SK-N-SH treated with all-trans-retinoic acid at 6 μM for 48 hours (cell line): ENCODE measurements around the gene TMX3.

ENCODE experiments used
- ESRRG ChIP-seq: fragments of 250-450 bp; sonication (Bioruptor Pico); IDR thresholded peaks from 2 replicates; pipeline ENCODE4 v1.6.1; 2021; ENCODE audit warnings: mild to moderate bottlenecking
- GLIS3 ChIP-seq: fragments of 250-450 bp; sonication (Bioruptor Pico); IDR thresholded peaks from 2 replicates; pipeline ENCODE4 v1.5.0; 2020; ENCODE audit warnings: mild to moderate bottlenecking, moderate library complexity
- SNAI2 ChIP-seq: fragments of 250-450 bp; sonication (Bioruptor Pico); IDR thresholded peaks from 2 replicates; pipeline ENCODE4 v1.5.0; 2020; ENCODE audit warnings: mild to moderate bottlenecking, moderate library complexity
- TOX ChIP-seq: fragments of 250-450 bp; sonication (Bioruptor Pico); IDR thresholded peaks from 2 replicates; pipeline ENCODE4 v1.8.0; 2021; ENCODE audit warnings: mild to moderate bottlenecking, moderate library complexity, borderline replicate concordance
- ZFP3 ChIP-seq: fragments of 250-450 bp; sonication (Bioruptor Pico); IDR thresholded peaks from 2 replicates; pipeline ENCODE4 v1.5.0; 2020; ENCODE audit warnings: mild to moderate bottlenecking, moderate library complexity
- ZFP30 ChIP-seq: fragments of 450-650 bp; formaldehyde crosslinking; IDR thresholded peaks from 2 replicates; pipeline ENCODE4 v1.5.0; 2022; ENCODE audit warnings: mild to moderate bottlenecking, moderate library complexity
- ZNF8 ChIP-seq: fragments of 450-650 bp; formaldehyde crosslinking; IDR thresholded peaks from 2 replicates; pipeline ENCODE4 v1.5.0; 2020; ENCODE audit warnings: mild to moderate bottlenecking, moderate library complexity
- TF ChIP-seq, protein P1 (sequence below): fragments of 250-450 bp; sonication (Bioruptor Pico); IDR thresholded peaks from 2 replicates; pipeline ENCODE4 v1.8.0; 2020; ENCODE audit warnings: mild to moderate bottlenecking, moderate library complexity, borderline replicate concordance

- TF ChIP-seq, protein P1, sequence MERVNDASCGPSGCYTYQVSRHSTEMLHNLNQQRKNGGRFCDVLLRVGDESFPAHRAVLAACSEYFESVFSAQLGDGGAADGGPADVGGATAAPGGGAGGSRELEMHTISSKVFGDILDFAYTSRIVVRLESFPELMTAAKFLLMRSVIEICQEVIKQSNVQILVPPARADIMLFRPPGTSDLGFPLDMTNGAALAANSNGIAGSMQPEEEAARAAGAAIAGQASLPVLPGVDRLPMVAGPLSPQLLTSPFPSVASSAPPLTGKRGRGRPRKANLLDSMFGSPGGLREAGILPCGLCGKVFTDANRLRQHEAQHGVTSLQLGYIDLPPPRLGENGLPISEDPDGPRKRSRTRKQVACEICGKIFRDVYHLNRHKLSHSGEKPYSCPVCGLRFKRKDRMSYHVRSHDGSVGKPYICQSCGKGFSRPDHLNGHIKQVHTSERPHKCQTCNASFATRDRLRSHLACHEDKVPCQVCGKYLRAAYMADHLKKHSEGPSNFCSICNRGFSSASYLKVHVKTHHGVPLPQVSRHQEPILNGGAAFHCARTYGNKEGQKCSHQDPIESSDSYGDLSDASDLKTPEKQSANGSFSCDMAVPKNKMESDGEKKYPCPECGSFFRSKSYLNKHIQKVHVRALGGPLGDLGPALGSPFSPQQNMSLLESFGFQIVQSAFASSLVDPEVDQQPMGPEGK (CRISPR knock-in tag) = no peak
- TF ChIP-seq TOX (CRISPR knock-in tag) (no peak), ZFP3 (no peak), SNAI2 (CRISPR knock-in tag) (no peak), ZNF8 (no peak), ESRRG (CRISPR knock-in tag) (no peak), ZFP30 (CRISPR knock-in tag) (no peak), GLIS3 (CRISPR knock-in tag) (no peak)
These were observed 24.6 kb upstream of the TMX3 start for GRCh38 chr18:68739462-68739861.
